ENCODE measurements around the gene KLF1.
"Not testable (repeated sequence)": the region's sequence is repeated elsewhere in the genome, so short reads cannot be mapped to it uniquely, and the experiment has no call there.

Gene KLF1

DNA sequence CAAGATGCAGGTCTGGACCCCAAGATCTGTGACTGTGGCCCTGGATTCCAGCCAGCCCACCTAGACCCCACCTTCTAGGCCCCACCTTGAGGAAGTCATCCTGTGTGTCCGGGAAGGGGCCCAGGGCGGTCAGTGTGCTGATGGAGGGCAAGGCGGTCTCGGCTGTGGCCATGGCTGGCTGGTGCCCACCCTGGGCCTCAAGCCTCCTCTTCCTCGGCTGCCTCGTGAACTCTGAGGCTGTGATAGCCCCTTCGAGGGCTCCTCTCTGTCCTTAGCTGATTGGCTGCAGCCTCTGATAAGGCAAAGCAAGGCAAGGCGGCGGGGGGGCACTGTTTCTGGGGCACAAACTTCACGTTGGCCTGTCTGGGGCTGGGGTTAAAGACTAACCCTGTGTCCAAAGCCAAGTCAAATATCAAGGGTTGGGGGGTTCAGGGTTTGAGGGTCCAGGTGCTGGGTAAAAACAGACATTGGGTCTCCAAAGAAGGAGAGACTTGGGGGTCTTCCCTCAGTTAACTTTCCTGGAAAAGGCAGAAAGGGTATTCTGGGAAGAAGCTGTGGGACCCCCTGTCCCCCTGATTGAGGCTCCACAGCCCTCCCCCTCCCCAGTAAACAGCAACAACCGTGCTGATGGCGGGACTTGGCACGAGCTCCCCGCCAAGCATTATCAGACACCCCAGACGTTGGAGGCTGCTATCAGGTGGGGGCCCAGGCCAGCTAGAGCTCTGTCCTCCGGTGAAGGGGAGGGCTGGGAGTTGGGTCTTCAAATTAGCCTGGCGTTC lies at the start of gene KLF1:
KLF1 (minus strand) TSS at position 233 of the 779 bp plus-strand sequence; CDS start at position 172, 61 bp downstream.
- peak; percentile 89 for DNase-seq (ENCODE audit: low spot score)

DNA sequence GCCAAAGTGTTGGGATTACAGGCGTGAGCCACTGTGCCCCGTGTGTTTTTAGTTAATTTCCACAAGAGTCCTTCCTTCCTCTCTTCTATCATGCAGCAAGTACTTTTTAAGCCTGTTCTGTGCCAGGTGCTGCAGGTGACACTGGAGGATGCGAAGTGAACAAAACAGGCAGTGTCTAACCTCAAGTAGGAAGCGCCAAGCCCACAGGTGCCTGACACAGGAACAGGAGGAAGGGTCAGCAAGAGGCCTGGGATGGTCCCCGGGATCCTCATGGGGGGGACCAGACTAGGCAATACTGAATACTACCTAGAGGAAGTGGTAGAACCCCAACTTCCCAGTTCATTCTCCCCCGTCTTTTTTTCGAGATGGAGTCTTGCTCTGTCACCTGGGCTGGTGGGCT lies 49.6 kb upstream of the KLF1 start:
- no peak for DNase-seq (ENCODE audit: low spot score)

DNA sequence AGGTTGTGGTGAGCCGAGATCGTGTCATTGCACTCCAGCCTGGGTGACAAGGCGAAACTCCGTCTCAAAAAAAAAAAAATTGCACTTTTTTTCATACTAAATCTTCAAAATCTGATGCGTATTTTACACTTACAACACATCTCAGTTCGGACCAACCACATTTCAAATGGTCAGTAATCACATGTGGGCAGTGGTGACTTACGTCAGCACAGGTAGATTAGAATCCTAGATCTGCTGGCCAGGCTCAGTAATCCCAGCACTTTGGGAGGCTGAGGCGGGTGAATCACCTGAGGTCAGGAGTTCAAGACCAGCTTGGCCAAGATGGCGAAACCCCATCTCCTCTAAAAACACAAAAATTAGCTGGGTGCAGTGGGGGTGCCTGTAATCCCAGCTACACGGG lies 48.1 kb upstream of the KLF1 start:
- no peak for DNase-seq (ENCODE audit: low spot score)

DNA sequence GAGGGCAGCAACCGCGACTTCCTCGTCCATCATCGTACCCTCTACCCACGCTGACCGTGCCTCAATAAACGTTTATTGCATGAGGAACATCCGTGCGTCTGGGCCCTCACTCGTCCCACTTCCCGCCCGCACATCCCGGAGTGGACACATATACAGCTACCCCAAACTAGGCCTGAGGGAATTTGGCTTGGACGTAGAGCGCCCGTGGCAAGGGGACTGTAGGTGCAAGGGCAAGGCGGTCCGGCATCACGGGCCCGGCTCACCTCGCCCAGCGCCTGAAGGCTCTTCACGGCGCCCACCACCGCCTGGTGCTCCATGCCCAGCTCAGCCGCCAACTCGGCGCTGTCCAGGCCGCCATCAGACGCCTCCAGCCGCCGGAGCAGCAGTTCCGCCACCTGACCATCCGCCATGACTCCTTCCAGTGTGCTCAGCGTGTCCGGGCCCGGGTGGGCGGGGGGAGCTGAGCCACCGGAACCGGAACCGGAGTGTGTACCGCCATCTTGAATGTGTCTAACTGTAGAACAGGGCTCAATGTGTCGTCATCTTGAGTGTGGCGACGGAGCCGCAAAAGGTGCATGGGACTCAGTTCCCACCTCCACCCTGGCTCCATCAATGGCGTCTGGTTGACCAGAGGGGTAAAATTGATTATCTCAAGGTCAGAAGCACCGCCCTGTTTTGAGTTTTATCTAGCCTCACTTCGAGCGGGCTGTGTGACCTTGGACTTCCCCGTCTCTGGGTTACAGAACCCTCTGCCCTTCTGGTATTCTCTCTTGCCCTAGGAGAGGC lies 46.5 kb upstream of the KLF1 start, which contains the start of gene FARSA:
FARSA (minus strand) TSS at position 425 of the 786 bp plus-strand sequence; CDS start at position 410, 15 bp downstream.
- DNase-seq (ENCODE audit: low spot score), result peak; percentile 93

DNA sequence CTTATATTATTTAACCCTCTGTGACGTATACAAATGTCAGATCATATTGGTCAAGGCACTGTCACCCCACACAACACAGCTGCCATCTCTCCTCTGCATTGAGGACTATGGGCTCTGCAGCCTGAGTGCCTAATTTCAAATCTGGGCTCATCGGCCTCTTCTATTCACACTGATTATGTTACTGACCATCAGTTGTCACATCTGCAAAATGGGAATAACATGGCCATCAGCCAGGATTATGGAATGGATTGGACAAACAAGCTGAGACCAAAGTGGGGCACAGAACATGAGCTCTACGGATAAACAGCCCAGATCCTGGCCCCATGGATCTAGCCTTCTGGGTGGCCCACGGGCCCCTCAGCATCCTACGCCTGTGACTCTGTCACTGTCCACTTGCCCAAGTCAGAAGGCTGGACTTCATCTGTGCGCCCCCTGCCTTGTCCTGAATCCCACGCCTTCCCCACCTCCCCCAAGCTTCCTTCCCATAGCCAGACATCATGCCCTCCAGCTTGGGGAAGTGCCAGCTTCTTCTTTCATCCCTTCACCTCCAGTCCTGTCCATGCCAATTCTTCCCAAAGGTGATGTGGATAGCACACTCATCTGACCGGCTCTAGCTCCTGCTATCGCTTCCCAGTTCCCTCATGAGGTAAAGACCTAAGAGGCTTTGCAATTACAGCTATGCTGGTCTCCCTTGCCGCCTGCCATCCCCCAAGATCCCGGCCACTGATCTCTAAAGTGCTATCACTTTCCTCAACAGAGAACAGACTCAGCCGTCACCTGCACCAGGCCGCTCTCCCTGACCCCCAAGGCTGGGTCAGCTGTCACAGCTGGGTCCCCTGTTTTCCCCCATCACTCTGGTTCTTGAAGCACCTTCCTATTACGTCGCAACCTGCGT lies 45.6 kb upstream of the KLF1 start:
- peak; percentile 23 for DNase-seq (ENCODE audit: low spot score)

DNA sequence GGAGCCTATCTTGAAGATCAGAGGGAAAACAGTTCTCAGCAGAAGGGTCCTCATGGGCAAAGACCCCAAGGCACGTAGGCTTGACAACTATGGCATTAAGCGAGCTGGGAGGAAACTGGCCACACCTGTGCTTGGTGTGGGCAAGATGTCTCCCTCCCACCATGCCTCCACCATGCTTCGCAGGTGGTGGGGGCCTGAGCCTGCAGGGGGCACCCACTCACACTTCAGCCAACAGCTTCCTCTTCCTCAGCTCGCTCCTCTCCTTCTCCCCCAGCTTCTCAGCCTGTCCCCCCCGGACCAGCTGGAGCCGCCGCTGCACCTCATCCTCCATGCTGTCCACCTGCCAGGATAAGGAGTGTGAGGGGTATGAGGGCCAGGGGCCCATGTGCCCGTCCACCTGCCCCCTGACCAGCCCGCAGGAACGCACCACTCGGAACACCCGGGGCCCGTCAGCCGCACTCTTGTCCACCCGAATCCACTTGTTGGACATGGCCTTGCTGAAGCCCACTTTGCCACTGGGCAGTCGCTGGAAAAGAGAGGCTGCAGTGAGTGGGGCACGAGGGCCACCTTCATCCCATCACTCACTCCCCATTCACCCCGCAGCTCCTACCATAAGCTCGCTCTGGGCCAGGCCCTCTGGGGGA lies 43.1 kb upstream of the KLF1 start:
- DNase-seq (ENCODE audit: low spot score), result no peak

DNA sequence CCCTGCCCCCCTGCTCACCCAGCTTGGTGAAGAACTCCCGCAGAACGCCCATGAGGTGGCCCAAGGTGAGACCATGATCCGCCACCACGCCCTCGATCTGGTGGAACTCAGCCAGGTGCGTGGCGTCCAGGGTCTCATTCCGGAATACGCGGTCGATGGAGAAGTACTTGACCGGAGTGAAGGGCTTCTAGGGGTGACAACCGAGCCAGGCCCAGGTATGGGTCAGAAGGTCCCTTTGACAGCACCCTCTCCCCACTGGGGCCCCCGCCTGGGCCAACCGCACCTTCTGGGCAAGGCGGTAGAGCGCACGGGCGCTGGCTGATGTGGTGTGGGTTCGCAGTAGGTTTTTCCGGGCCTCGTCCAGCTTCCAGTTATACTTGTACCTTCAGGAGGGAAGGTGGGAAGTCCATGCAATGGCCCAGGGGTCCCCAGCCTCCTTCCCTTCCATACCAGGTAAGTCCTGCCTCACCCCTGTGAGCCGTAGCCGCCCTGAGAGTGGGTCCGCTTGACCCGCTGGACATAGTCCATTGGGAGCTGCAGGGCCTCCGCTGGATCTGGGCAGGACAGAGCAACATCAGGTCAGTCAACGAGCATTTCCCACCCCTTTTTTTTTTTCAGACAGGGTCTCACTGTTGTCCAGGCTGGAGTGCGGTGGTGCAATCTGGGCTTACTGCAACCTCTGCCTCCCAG lies 37.8 kb upstream of the KLF1 start:
- no peak for DNase-seq (ENCODE audit: low spot score)

DNA sequence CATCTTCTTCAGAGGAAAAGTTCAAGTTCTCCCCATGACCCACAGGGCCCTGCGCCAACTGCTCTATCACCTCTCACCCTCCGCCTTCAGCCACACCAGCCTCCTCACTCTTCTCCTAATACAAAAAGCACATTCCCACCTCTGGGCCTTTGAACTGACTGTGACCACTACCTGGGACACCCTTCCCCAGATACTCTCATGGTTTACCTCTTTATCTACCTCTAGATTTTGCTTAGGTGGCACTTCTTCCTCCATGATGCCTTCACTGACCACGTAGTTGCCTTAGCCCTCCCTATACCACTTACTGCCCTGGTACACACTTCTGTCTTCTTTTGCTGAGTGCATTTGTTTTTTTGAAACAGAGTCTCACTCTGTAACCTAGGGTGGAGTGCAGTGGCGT lies 36.0 kb upstream of the KLF1 start:
- no peak for DNase-seq (ENCODE audit: low spot score)

DNA sequence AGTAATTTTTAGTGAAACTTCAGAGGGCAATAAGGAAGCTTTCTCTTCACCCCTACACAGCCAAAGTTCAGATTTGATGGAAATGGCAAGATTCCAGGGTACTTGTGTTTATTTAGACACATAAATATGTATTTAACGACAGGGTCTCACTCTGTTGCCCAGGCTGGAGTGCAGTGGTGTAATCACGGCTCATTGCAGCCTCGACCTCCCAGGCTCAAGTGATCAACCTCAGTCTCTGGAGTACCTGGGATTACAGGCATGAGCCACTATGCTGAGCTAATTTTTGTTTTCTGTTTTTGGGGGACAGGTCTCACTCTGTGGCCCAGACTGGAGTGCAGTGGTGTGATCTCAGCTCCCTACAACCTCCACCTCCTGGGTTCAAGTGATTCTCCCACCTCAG lies 34.0 kb upstream of the KLF1 start:
- no peak for DNase-seq (ENCODE audit: low spot score)

DNA sequence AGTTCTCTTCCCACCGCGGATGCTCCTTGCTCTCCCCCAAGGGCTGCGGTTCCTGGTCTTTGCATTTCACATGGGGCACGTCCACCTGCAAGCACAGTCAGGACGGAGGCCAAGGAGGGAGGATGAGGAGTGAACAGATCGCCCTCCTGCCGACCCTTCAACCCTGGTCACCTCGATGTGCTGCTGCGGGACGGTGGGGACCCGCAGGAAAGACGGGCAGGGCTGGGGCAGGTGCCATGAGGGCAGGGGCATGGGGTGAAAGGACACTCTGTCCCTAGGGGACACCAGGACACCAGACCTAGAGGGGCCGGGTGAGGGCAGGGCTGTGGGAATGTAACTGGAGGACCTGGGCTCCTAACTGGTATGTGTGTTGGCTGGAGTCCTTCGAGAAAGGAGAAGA lies 31.3 kb upstream of the KLF1 start:
- no peak for DNase-seq (ENCODE audit: low spot score)

DNA sequence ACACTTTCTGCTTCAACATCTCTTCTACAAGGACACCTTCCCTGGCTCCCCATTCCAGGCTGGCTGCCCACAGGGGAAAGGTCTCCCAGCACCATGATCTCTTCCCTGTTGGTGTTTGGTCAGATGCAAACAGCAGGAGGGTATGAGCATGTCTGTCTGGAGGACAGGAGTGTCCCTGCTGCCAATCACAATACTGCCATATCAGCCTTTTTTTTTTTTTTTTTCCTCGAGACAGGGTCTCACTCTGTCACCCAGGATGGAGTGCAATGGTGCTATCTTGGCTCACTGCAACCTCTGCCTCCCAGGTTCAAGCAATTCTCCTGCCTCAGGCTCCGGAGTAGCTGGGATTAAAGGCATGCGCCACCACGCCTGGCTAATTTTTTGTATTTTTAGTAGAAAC lies 28.9 kb upstream of the KLF1 start:
- not testable (repeated sequence) for DNase-seq (ENCODE audit: low spot score)

DNA sequence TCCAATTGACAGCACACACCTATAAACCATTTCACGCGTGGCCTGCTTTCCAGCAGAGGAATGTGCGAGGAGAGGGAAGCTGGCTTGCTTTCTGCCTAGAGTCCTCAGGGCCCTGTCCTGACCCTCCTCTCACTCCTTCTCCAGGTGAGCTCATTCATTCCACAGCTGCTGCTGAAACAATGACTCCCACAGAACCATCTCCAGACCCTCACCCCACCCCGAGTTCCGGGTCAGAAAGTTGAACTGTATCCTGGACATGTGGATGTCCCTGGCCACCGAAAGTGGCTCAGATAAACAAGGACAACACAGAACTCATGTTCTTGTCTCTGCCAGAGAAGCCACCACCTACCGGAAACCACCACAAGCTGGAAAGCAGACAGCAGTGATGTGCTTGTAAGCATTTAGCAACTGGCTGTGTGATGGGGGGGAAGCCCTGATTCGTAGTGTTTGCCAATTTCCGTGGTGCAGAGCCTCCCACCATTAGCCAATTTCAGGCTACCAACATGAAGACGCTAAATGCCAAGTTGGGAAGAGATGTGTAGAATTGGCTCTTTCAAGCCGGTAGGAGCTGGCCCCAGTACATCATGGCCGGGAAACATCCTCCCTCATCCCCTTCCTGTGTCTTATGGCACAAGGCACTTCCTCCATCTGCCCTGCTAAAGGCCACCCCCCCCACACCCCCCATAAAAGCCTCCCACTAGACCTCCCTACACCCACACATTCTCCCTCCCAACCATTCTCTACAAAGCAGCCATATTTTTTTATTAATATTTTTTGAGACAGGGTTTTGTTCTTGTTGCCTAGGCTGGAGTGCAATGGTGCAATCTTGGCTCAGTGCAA lies 27.1 kb upstream of the KLF1 start:
- DNase-seq (ENCODE audit: low spot score), result no peak

DNA sequence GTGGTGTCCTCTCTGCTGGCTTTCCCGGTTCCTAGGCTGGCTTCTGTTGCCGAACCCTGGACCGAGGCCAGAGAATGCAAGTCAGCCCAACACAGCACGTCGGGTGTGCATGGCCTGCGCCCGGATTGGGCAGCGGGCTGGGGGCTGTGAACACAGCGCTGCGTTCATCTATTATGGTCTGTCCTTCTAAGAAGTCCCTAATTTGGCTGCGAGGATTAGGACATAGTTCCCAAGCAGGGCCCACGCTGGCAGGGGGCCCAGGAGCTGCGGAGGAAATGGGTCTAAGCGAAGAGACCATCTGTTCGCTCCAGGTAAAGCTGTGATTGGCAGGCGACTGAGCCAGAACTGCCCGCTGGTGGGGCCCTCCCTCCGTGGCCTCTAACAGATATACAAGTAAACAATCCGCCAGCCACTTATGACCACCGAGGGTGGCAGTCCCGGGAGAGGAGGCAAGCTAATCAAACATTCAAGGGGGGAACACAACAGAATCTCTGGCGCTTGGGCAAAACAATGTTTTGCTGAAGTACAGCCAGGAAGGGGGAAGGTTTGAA lies 26.1 kb upstream of the KLF1 start:
- peak; percentile 49 for DNase-seq (ENCODE audit: low spot score)

DNA sequence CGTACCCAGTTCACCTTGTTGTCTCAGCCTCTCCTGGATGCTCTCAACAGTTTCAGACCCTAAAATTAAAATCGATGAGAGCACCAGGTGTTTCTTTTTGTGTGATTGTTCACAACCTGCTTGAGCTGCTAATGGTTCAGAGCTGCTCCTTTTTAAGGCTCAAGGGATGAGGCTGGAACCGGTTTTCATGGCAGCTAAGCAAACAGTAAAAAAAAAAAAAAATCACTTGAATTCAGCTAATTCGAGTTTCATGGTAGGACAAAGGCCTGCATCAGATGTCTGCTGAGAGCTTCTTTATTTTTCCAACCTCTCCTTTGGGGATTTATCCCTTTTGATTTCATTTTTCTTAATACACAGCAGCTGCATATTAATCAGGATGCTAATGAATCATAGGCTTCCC lies 25.6 kb upstream of the KLF1 start:
- DNase-seq (ENCODE audit: low spot score), result no peak

DNA sequence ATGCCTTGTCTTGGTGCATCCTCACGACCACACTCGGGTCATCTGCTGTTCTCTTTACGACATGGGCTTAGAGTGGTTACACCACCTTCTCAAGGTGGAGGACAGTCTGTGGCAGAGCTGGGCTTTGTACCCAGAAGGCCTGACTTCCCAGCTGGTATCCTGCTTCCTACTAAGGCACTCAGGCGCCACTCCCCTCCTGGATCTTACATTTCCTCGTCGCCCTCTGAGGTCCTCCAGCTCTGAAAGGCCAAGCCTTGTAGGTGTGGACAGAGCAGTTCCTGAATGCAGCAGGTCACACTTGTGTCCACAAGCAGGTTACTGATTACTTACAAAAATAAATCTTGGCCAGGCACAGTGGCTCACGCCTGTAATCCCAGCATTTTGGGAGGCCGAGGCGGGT lies 20.2 kb upstream of the KLF1 start:
- no peak for DNase-seq (ENCODE audit: low spot score)

DNA sequence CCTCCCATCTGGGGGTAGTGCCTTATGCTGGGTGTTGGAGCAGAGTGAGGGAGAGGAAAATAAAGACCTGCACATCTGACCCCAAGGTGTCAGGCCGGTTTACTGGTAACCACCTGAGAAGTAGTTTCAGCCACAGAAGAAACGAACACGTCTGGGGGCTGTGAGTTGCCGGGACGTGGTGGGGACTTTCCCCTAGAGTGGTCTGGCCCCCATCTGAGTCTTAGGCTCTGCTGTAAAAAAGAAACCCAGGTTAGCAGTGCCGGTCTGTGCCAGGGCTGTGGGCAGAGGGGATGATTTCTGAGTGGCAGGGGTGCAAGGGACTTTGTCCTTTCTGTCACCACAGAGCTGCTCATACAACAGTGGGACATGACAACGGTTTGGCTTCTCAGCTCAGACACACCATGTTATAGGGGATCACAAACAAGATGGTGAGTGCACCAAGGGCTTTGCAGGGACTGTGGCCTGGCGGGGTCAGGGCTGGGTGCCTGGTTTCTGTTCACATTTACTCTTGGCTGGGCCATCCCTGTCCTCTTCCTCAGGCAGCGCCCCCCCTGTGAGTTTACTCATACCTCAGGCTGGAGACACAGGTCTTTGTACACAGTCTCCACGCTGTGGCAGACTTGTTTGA lies 13.0 kb upstream of the KLF1 start:
- no peak for DNase-seq (ENCODE audit: low spot score)

DNA sequence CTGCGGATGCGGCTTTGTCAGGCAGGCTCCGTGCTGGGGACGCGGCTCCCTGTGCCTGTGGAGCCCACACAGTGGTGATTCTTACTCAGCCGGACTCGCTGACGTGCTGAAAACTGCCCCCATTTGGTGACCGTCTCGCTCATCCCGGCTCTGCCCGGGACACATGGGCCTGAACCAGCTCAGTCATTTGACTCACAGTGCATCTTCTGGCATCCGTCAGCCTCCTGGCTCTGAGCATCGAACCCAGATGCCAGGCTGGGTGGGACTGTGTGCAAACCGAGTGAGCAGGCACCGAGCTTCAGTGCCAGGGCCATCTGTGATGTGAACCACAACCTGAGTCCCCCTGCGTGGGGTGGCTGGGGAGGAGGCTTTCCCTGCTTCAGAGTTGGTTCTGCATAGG lies 9.5 kb upstream of the KLF1 start:
- DNase-seq (ENCODE audit: low spot score), result no peak

DNA sequence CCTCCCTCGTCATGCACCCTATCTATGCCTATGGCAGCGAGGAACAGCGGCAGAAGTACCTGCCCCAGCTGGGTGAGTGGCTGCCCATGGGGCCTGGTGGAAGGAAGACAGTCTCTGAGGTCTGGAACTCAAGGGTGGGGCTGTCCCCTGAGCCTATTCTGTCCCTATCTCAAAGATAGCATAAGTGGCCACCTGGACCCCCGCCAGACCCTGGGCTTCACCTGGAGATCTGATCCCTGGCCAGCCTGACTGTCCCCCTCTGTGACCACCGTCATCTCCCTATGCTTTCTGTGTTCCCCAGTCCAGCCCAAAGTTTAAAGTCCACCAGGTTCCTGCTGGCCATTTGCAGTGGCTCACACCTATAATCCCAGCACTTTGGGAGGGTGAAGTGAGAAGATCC lies 6.6 kb upstream of the KLF1 start:
- no peak for DNase-seq (ENCODE audit: low spot score)

DNA sequence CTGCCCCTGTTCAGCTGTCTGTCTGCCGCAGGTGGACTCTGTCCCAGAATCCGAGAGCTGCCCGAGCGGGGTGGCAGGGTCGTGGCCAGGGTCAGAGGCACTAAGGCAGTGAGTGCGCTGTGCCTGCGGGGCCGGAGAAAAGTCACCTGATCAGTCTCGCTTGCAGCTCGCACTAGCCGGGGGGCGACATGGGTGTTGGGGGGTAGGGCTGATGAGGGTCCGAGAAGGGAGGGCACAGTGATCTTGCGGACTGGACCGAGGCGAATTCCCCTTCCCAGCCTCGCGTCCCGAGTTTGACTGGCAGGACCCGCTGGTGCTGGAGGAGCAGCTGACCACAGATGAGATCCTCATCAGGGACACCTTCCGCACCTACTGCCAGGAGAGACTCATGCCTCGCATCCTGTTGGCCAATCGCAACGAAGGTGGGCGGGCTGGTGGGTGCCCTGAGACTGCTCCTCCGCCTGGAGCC lies 4.6 kb upstream of the KLF1 start:
- DNase-seq (ENCODE audit: low spot score), result no peak
